Activated naive CD8-positive, alpha-beta T cell treated with anti-CD3 and anti-CD28 coated beads for 36 hours (primary cell): ENCODE measurements around the gene SMARCD3. TPM values are rescaled to one million over a fixed set of nuclear protein-coding genes. Genes with fewer than 3 reads are reported as not detected.

ENCODE experiments used
- DNase-seq: peaks from one replicate; pipeline ENCODE4 v3.0.0; 2021
- H3K27ac Mint-ChIP-seq: one replicate; pipeline ENCODE4 v1.8.0; 2022; ENCODE audit warnings: mild to moderate bottlenecking, moderate library complexity, mixed read lengths
- H3K27me3 Mint-ChIP-seq: one replicate; pipeline ENCODE4 v1.8.0; 2022; ENCODE audit warnings: mild to moderate bottlenecking, mixed read lengths
- H3K36me3 Mint-ChIP-seq: one replicate; pipeline ENCODE4 v1.8.0; 2021; ENCODE audit warnings: mild to moderate bottlenecking, mixed read lengths
- H3K4me1 Mint-ChIP-seq: one replicate; pipeline ENCODE4 v1.8.0; 2021; ENCODE audit warnings: mixed read lengths
- H3K4me3 Mint-ChIP-seq: one replicate; pipeline ENCODE4 v1.8.0; 2022; ENCODE audit warnings: mild to moderate bottlenecking, moderate library complexity, mixed read lengths
- H3K9me3 Mint-ChIP-seq: one replicate; pipeline ENCODE4 v1.8.0; 2022; ENCODE audit warnings: mixed read lengths
- total RNA-seq, 2 experiments: library from RNA; stranded (reverse); gene quantifications; one replicate each; pipeline ENCODE4 v1.2.3, GENCODE V29; 2021

The SMARCD3 gene
- total RNA-seq, 2 experiments from 2014 or later: 4.1 to 4.3 TPM

DNA sequence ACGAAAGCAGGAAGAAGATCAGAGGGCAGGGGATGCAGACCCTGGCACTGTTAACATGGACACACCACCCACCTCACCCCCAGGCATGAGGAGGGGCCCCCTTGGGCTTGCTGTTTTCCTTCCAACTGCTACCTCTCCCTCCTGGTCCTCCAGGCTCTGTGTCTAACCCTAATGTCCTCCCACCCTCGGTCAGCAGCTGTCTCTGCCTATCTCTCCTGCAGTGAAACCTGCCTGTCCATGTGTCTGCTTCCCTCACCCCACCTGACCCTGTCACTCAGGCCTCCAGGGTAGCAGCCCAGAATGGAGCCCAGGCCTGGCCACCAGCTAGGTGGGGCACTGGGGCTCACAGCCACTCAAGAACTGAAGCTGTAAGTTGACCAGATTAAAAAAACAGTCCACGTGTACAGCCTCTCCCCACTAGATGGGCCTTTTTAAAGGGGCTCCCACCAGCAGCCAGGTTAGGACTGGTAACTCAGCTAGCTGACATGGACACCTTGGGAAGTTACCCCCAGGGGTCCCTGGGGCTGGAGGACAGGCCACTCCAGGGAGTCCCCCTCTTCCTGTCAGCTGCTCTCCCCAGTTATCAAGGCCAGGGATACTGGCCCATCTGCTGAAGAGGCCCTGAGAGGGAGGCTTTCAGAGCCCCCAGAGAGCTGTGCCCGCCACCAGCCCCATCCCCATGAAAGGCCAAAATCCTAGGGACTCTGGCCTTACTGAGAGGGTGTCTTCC lies 1.5 kb downstream of the SMARCD3 start:
- no peak for DNase-seq
- peaks cover 45% of the 10 kb centered on the region for H3K27me3 Mint-ChIP-seq
- no peaks in the 10 kb centered on the region for H3K9me3 Mint-ChIP-seq
- H3K27ac Mint-ChIP-seq: no peak overlapping the region
- peaks cover 47% of the 10 kb centered on the region for H3K4me1 Mint-ChIP-seq
- H3K4me3 Mint-ChIP-seq: no peak overlapping the region
- no peaks in the 10 kb centered on the region for H3K36me3 Mint-ChIP-seq

DNA sequence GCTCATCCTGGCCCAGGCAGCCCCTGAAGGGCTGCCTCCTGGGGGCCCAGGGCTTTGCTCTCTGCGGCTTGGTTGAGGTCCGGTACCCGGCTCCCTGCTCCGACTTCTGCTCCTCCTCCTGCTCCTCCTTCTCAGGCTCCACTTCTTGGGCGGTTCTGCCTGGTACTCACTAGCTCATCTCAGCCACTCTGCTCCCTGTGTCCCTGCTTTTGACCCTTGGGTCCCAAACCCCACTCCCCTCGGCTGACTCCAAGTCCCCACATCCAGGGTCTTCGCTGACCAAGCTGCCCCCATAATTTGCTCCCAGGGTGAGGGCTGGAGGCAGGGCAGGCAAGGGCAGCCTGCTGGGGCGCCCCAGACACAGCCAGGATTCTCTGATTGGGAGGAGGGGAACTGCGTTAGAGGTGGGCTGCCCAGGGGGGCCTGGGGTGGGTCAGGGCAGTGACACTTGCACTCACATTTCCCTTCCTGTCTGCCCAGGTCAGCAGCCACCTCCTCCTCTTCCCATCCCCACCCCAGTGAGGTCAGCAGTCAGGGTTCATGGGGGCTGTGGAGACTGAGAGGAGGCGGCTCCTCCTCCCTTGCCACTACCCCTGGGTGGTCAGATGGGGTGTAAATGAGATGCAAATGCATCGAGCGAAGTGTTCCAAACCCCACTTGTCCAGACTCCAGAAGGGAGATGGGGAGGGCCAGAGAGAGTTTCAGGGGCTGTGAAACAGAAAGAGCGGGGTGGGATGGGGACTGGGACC lies 2.2 kb downstream of the SMARCD3 start:
- Mint-ChIP-seq H3K4me3 (no peak overlapping the region), H3K36me3 (no peaks in the 10 kb centered on the region)

DNA sequence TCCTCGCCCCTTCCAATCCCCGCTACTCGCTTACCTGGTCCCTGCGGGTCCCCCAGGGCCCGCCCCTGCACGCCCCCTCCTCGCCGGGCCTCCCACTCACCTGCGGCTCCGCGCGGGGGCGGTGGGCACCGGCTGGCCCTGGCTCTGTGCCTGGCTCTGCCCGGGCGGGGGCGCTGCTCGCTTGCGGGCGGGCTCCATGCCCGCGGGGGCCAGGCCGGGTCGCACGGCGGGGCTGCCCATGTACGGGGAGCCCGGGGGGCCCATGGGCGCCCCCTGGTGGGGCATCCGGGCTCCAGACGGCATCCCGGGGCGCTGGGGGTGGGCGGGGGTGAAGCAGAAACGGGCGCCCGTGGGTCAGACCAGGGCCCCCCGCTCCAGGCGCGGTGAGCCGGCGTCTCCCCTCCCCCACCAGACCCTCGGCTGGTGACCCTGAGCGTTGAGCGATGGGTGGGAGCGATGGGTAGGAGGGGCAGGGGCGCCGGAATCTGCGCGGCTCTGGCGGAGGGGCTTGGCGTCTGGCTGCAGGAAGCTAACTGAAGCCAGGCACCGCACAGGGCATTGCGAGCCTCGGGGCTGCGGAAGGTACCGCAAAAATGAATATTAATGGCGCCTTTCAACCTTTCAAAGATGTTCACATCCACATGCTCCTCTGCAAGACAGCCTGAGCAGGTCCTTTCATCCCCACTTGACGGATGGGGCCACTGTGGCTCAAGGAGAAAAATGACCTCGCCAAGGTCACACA lies 3.0 kb downstream of the SMARCD3 start:
- Mint-ChIP-seq H3K4me3 (no peak overlapping the region), H3K27ac (no peak overlapping the region), H3K4me1 (peaks cover 39% of the 10 kb centered on the region)

More for the DNA sequence above, 2.2 kb downstream of the SMARCD3 start:
- Mint-ChIP-seq H3K27ac (no peak overlapping the region), H3K27me3 (peaks cover 43% of the 10 kb centered on the region), H3K4me1 (peaks cover 46% of the 10 kb centered on the region), H3K9me3 (no peaks in the 10 kb centered on the region)
- DNase-seq: no peak

GRCh38 chr7:151244841-151245346 lies 3.6 kb downstream of the SMARCD3 start:
- no peak for DNase-seq
- no peak overlapping the region for H3K27ac Mint-ChIP-seq

More for the DNA sequence above, 3.0 kb downstream of the SMARCD3 start:
- peak; percentile 78 for DNase-seq
- no peaks in the 10 kb centered on the region for H3K36me3 Mint-ChIP-seq
- peaks cover 43% of the 10 kb centered on the region for H3K27me3 Mint-ChIP-seq
- no peaks in the 10 kb centered on the region for H3K9me3 Mint-ChIP-seq

GRCh38 chr7:151244196-151244840 lies 4.2 kb downstream of the SMARCD3 start:
- H3K27ac Mint-ChIP-seq: no peak overlapping the region
- peaks cover 3% of the 10 kb centered on the region for H3K36me3 Mint-ChIP-seq
- H3K27me3 Mint-ChIP-seq: peaks cover 35% of the 10 kb centered on the region
- no peaks in the 10 kb centered on the region for H3K9me3 Mint-ChIP-seq
- peak overlapping the region; percentile 47 for H3K4me3 Mint-ChIP-seq
- peak; percentile 53 for DNase-seq
- peaks cover 30% of the 10 kb centered on the region for H3K4me1 Mint-ChIP-seq

More at GRCh38 chr7:151244841-151245346, 3.6 kb downstream of the SMARCD3 start:
- peak overlapping the region; percentile 47 for H3K4me3 Mint-ChIP-seq
- H3K9me3 Mint-ChIP-seq: no peaks in the 10 kb centered on the region
- peaks cover 39% of the 10 kb centered on the region for H3K27me3 Mint-ChIP-seq
- H3K36me3 Mint-ChIP-seq: peaks cover 3% of the 10 kb centered on the region
- peaks cover 34% of the 10 kb centered on the region for H3K4me1 Mint-ChIP-seq

GRCh38 chr7:151243408-151244195 lies 4.9 kb downstream of the SMARCD3 start:
- DNase-seq: peak; percentile 38
- peak overlapping the region; percentile 52 for H3K4me3 Mint-ChIP-seq

DNA sequence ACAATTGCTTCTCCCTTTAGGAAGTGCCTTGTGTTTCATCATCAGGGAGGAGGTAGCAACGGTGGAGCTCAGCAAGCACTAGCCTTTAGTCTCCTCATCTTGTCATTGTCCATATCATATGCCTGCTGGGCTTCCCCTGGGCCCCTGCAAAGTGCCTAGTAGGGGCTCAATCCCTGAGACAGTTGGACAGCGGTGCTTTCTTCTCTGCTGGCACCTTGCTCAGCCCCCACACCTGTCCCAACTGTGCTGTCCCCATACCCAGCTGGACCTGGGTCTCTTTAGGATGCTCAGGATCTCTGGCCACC lies 5.5 kb downstream of the SMARCD3 start:
- Mint-ChIP-seq H3K27ac (peak overlapping the region; percentile 66), H3K4me3 (peak overlapping the region; percentile 52), H3K27me3 (peaks cover 27% of the 10 kb centered on the region), H3K36me3 (peaks cover 3% of the 10 kb centered on the region), H3K9me3 (no peaks in the 10 kb centered on the region), H3K4me1 (peaks cover 25% of the 10 kb centered on the region)
- DNase-seq: no peak

More at GRCh38 chr7:151243408-151244195, 4.9 kb downstream of the SMARCD3 start:
- Mint-ChIP-seq H3K27ac (peak overlapping the region; percentile 66), H3K9me3 (no peaks in the 10 kb centered on the region), H3K4me1 (peaks cover 29% of the 10 kb centered on the region), H3K27me3 (peaks cover 32% of the 10 kb centered on the region), H3K36me3 (peaks cover 3% of the 10 kb centered on the region)

DNA sequence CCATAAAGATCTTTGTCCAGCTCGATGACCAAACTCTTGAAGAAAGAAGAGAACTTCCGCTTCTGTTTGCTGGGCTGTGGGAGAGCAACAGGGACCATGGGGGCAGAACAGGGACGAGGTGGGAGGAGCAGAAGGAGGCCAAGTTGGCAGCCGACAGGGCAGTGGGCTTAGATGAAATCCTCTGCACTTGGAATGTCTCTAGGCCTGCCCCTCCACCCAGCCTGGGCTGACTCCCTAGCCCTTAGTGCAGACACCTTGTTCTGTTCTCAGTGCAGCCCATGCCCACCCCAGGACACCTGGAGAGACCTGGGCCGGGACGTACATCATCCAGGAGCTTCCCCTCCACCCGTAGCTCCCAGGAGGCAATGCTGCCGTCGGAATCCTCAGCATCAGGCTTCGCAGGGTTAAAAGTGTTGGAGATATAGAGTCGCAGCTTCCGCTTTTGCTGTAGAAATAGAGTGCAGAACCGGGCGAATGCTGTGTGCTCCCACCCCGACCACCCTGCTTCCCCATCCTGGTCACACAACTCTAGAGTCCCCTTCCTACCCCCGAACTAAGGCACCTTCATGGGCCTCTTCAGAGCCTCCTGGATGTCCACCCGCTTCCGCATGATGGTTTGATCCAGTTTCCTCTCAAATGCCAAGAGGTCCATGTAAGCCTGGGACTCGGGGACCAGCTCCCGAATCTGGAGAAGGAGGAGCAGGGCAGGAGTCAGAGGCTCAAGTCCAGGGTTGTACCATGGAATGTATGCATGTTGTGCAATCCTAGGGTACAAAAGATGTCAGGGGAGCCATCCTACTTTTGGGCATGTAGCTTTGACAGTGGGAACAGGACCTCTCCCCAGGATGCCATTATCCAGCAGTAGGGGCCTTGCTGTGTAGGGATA lies 6.1 kb downstream of the SMARCD3 start:
- Mint-ChIP-seq H3K27ac (no peak overlapping the region), H3K4me3 (no peak overlapping the region), H3K27me3 (peaks cover 21% of the 10 kb centered on the region), H3K9me3 (no peaks in the 10 kb centered on the region), H3K4me1 (peaks cover 20% of the 10 kb centered on the region), H3K36me3 (peaks cover 3% of the 10 kb centered on the region)
- DNase-seq: no peak

- peaks cover 19% of the 10 kb centered on the region for H3K4me1 Mint-ChIP-seq
- DNase-seq: no peak
- H3K27ac Mint-ChIP-seq: no peak overlapping the region
- H3K36me3 Mint-ChIP-seq: peaks cover 5% of the 10 kb centered on the region
- H3K9me3 Mint-ChIP-seq: no peaks in the 10 kb centered on the region
- no peak overlapping the region for H3K4me3 Mint-ChIP-seq
- H3K27me3 Mint-ChIP-seq: peaks cover 16% of the 10 kb centered on the region
Observed at GRCh38 chr7:151241755-151242096, 6.8 kb downstream of the SMARCD3 start.

DNA sequence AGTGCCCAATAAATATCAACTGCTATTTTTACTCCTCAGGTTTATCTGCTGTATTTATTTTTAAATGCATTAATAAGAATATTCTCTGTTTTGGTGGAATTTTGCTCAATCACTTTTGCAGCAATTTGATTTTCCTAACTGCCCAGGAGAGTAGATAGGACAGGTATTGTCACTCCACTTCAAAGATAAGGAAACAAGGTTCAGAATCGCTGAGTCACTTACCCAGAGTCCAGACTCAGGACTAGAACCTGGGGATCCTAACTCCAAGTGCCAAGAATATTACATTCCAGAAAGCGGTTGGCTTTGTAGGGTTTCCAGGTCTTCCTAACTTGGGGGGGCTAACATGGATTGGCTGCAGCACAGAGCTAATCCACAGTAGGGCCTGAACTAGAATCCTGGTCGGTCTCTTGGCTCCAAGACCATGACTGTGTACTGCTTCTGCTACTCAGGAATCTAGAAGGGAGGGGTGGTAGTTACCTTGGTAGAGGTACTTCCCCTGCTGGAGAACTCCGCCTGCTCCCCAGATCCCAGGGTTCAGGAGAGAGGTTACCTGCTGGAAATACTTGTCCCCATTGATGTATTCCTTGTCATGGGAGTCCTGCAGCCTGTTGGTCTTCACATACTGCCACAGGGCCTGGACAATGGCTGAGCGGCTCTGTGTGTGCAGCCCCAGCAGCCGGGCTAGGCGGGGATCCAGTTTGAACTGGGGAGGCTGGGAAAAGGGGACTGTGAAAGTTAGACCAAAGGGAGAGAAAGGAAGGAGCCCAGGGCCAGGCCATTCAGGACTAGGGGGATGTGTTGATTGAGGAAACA lies 7.3 kb downstream of the SMARCD3 start:
- DNase-seq: no peak
- Mint-ChIP-seq H3K27me3 (peaks cover 10% of the 10 kb centered on the region), H3K4me1 (peaks cover 19% of the 10 kb centered on the region), H3K27ac (no peak overlapping the region), H3K9me3 (no peaks in the 10 kb centered on the region), H3K4me3 (no peak overlapping the region), H3K36me3 (peaks cover 9% of the 10 kb centered on the region)

DNA sequence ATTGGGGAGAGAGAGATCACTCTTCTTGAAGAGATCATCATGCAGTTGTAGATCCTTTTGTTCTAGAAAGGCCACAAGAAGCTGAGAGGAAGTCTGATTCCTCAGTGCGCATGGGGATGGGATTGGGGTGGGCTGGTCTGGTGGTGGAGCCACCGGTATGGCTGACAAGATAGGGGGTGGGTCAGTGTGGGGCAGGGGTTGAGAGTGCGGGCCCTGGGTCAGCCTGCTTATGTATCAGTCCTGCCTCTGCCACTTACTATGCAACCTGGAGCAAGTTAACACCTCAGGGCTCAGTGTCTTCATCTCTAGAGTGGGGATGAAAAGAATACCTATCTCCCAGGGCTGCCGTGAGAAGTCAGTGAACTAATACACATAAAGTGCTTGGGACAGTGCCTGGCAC lies 8.0 kb downstream of the SMARCD3 start:
- H3K27me3 Mint-ChIP-seq: peaks cover 6% of the 10 kb centered on the region
- no peak for DNase-seq
- H3K36me3 Mint-ChIP-seq: peaks cover 9% of the 10 kb centered on the region
- H3K4me1 Mint-ChIP-seq: peaks cover 19% of the 10 kb centered on the region
- no peak overlapping the region for H3K4me3 Mint-ChIP-seq
- no peaks in the 10 kb centered on the region for H3K9me3 Mint-ChIP-seq
- H3K27ac Mint-ChIP-seq: no peak overlapping the region

- Mint-ChIP-seq H3K4me3 (no peak overlapping the region), H3K27ac (no peak overlapping the region), H3K9me3 (no peaks in the 10 kb centered on the region)
Observed at GRCh38 chr7:151239837-151240459, 8.5 kb downstream of the SMARCD3 start.

More at GRCh38 chr7:151239837-151240459, 8.5 kb downstream of the SMARCD3 start:
- Mint-ChIP-seq H3K4me1 (peaks cover 19% of the 10 kb centered on the region), H3K36me3 (peaks cover 11% of the 10 kb centered on the region), H3K27me3 (peaks cover 5% of the 10 kb centered on the region)
- no peak for DNase-seq
